HL-60 (cell line): ENCODE measurements around the gene MOB3A.

Experiments used
- POLR2AphosphoS5 ChIP-seq: IDR thresholded peaks from 2 replicates; pipeline ENCODE4 v1.6.1; 2012; ENCODE audit warnings: low read depth
- TF ChIP-seq, protein P1 (sequence below): IDR thresholded peaks from one replicate; pipeline ENCODE4 v1.5.1; 2011; ENCODE audit warnings: low read length, control low read depth, inconsistent platforms; ENCODE audit not compliant: insufficient read depth

DNA sequence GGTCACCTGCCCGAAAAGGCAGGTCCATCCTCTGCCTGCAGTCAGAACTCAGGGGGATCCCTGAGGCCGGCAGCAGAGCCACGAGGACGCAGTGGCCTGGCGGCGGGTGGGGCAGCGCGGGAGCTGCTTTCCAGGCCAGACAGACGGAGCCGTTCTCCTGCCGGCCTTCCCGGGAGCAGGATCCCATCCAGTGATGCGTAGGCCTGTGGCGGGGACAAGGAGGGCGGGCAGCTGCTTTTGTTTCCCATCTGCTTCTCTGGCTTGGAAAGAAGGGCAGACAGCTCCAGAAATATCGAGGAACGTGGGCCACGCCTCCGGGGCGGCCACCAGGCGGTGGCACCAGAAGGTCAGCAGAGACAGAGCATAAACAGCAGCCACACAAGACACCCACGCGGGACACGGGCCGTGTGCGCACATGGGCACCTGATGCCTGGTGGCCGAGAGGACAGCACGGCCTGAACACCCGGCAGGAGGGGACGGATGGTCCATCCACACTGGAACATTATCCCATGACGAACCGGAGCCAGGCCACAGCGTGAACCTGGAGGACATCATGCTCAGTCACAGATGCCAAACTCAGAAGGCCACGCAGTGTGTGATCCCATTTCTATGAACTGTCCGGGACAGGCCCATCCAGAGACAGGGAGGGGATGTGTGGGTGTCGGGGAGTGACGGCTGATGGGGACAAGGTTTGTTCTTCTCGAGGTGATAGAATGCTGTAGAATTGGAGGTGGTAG, 31.2 kb downstream of the MOB3A start:
- TF ChIP-seq, protein P1, sequence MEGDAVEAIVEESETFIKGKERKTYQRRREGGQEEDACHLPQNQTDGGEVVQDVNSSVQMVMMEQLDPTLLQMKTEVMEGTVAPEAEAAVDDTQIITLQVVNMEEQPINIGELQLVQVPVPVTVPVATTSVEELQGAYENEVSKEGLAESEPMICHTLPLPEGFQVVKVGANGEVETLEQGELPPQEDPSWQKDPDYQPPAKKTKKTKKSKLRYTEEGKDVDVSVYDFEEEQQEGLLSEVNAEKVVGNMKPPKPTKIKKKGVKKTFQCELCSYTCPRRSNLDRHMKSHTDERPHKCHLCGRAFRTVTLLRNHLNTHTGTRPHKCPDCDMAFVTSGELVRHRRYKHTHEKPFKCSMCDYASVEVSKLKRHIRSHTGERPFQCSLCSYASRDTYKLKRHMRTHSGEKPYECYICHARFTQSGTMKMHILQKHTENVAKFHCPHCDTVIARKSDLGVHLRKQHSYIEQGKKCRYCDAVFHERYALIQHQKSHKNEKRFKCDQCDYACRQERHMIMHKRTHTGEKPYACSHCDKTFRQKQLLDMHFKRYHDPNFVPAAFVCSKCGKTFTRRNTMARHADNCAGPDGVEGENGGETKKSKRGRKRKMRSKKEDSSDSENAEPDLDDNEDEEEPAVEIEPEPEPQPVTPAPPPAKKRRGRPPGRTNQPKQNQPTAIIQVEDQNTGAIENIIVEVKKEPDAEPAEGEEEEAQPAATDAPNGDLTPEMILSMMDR: no peak
- TF ChIP-seq POLR2AphosphoS5: no peak
